Epithelial cell of esophagus (primary cell): ENCODE measurements around the gene COTL1.

Experiments used
- DNase-seq: peaks from one replicate; pipeline ENCODE4 v3.0.0; 2010; ENCODE audit warnings: low read depth
- H3K4me3 ChIP-seq: 2 replicates; pipeline ENCODE4 v1.5.1; 2011; ENCODE audit warnings: mild to moderate bottlenecking, low read length, control low read depth
- CTCF ChIP-seq: IDR thresholded peaks from 2 replicates; pipeline ENCODE4 v1.5.1; 2011; ENCODE audit warnings: low read depth, mild to moderate bottlenecking, low read length, control low read depth, inconsistent platforms; ENCODE audit not compliant: insufficient read depth; ENCODE audit errors: missing control alignments

Gene COTL1

GRCh38 chr16:84617791-84618580 lies at the start of gene COTL1:
COTL1 (minus strand) TSS chr16:84618078; CDS start chr16:84617914, 164 bp downstream.
- H3K4me3 ChIP-seq, result peak within 1 kb of the TSS; percentile 65
- DNase-seq, result peak; percentile 98
- TF ChIP-seq CTCF, result no peak

- TF ChIP-seq CTCF, result no peak
- no peak overlapping the region for H3K4me3 ChIP-seq
- DNase-seq, result no peak
These were observed 48.0 kb upstream of the COTL1 start for GRCh38 chr16:84665843-84666242.

GRCh38 chr16:84665359-84665758 lies 47.5 kb upstream of the COTL1 start:
- no peak overlapping the region for H3K4me3 ChIP-seq
- no peak for DNase-seq
- TF ChIP-seq CTCF, result no peak

GRCh38 chr16:84663433-84664101 lies 45.7 kb upstream of the COTL1 start:
- DNase-seq, result no peak
- no peak overlapping the region for H3K4me3 ChIP-seq
- TF ChIP-seq CTCF, result no peak

GRCh38 chr16:84662471-84662870 lies 44.6 kb upstream of the COTL1 start:
- no peak overlapping the region for H3K4me3 ChIP-seq
- TF ChIP-seq CTCF, result no peak
- no peak for DNase-seq

GRCh38 chr16:84661418-84662060 lies 43.7 kb upstream of the COTL1 start:
- no peak for TF ChIP-seq CTCF
- DNase-seq, result no peak
- H3K4me3 ChIP-seq, result no peak overlapping the region
